WTC11 (cell line): ENCODE measurements around the gene STAM. TPM values are rescaled to one million over a fixed set of nuclear protein-coding genes. Genes with fewer than 3 reads are reported as not detected.

Experiments used
- CDX4 ChIP-seq: fragments of 250-450 bp; sonication (Bioruptor Pico); IDR thresholded peaks from 2 replicates; pipeline ENCODE4 v1.9.0; 2021; ENCODE audit warnings: moderate library complexity, mild to moderate bottlenecking, inconsistent platforms, borderline replicate concordance
- E2F5 ChIP-seq: sonication (generic); formaldehyde crosslinking; IDR thresholded peaks from 2 replicates; pipeline ENCODE4 v1.8.1; 2022; ENCODE audit warnings: mild to moderate bottlenecking, moderate library complexity, missing genetic modification reagents
- FOXK1 ChIP-seq: sonication (generic); formaldehyde crosslinking; IDR thresholded peaks from 2 replicates; pipeline ENCODE4 v1.8.0; 2022; ENCODE audit warnings: mild to moderate bottlenecking, moderate library complexity, missing genetic modification reagents
- FOXP1 ChIP-seq: sonication (generic); formaldehyde crosslinking; IDR thresholded peaks from 2 replicates; pipeline ENCODE4 v1.8.0; 2022; ENCODE audit warnings: missing genetic modification reagents, mild to moderate bottlenecking, moderate library complexity, borderline replicate concordance
- FOXP4 ChIP-seq: sonication (generic); formaldehyde crosslinking; IDR thresholded peaks from 2 replicates; pipeline ENCODE4 v1.8.0; 2022; ENCODE audit warnings: mild to moderate bottlenecking, missing genetic modification reagents
- GTF2I ChIP-seq: fragments of 250-450 bp; sonication (Bioruptor Pico); conservative IDR thresholded peaks from 2 replicates; pipeline ENCODE4 v1.4.0; 2021; ENCODE audit warnings: mild to moderate bottlenecking
- HMGA2 ChIP-seq: fragments of 250-450 bp; sonication (Bioruptor Pico); IDR thresholded peaks from 2 replicates; pipeline ENCODE4 v1.4.0; 2021; ENCODE audit warnings: mild to moderate bottlenecking, moderate library complexity
- IRF1 ChIP-seq: sonication (generic); formaldehyde crosslinking; IDR thresholded peaks from 2 replicates; pipeline ENCODE4 v1.8.0; 2023; ENCODE audit warnings: missing genetic modification reagents
- MLX ChIP-seq: sonication (generic); formaldehyde crosslinking; IDR thresholded peaks from 2 replicates; pipeline ENCODE4 v1.8.1; 2023; ENCODE audit warnings: mild to moderate bottlenecking, missing genetic modification reagents, moderate library complexity
- MXD4 ChIP-seq: fragments of 250-450 bp; sonication (Bioruptor Pico); IDR thresholded peaks from 2 replicates; pipeline ENCODE4 v1.8.0; 2021; ENCODE audit warnings: mild to moderate bottlenecking, moderate library complexity, borderline replicate concordance
- NR2C2 ChIP-seq: sonication (generic); formaldehyde crosslinking; IDR thresholded peaks from 2 replicates; pipeline ENCODE4 v1.8.0; 2022; ENCODE audit warnings: mild to moderate bottlenecking, missing genetic modification reagents
- PRRX2 ChIP-seq: fragments of 250-450 bp; sonication (Bioruptor Pico); IDR thresholded peaks from 2 replicates; pipeline ENCODE4 v1.8.0; 2021; ENCODE audit warnings: mild to moderate bottlenecking
- RELA ChIP-seq: sonication (generic); formaldehyde crosslinking; IDR thresholded peaks from 2 replicates; pipeline ENCODE4 v1.8.1; 2022; ENCODE audit warnings: missing genetic modification reagents, mild to moderate bottlenecking, borderline replicate concordance
- TP53 ChIP-seq: sonication (generic); formaldehyde crosslinking; IDR thresholded peaks from 2 replicates; pipeline ENCODE4 v1.8.1; 2023; ENCODE audit warnings: mild to moderate bottlenecking, missing genetic modification reagents
- ZBTB21 ChIP-seq: sonication (generic); formaldehyde crosslinking; IDR thresholded peaks from 2 replicates; pipeline ENCODE4 v1.8.1; 2023; ENCODE audit warnings: mild to moderate bottlenecking, missing genetic modification reagents, borderline replicate concordance
- ZNF121 ChIP-seq: sonication (generic); formaldehyde crosslinking; IDR thresholded peaks from 2 replicates; pipeline ENCODE4 v1.8.0; 2023; ENCODE audit warnings: missing genetic modification reagents
- ZNF232 ChIP-seq: sonication (generic); formaldehyde crosslinking; IDR thresholded peaks from 2 replicates; pipeline ENCODE4 v1.8.0; 2022; ENCODE audit warnings: mild to moderate bottlenecking, missing genetic modification reagents
- ZNF317 ChIP-seq: sonication (generic); formaldehyde crosslinking; IDR thresholded peaks from 2 replicates; pipeline ENCODE4 v1.8.1; 2023; ENCODE audit warnings: low read depth, mild to moderate bottlenecking, moderate library complexity, missing genetic modification reagents, borderline replicate concordance
- ZNF396 ChIP-seq: fragments of 250-450 bp; sonication (Bioruptor Pico); IDR thresholded peaks from 2 replicates; pipeline ENCODE4 v1.8.0; 2021; ENCODE audit warnings: mild to moderate bottlenecking, moderate library complexity, borderline replicate concordance
- ZNF425 ChIP-seq: fragments of 250-450 bp; sonication (Bioruptor Pico); conservative IDR thresholded peaks from 2 replicates; pipeline ENCODE4 v1.9.0; 2021; ENCODE audit warnings: mild to moderate bottlenecking
- ZNF512 ChIP-seq: sonication (generic); formaldehyde crosslinking; IDR thresholded peaks from 2 replicates; pipeline ENCODE4 v1.8.1; 2022; ENCODE audit warnings: missing genetic modification reagents, borderline replicate concordance
- ZNF532 ChIP-seq: fragments of 250-450 bp; sonication (Bioruptor Pico); IDR thresholded peaks from 2 replicates; pipeline ENCODE4 v1.9.0; 2021; ENCODE audit warnings: mild to moderate bottlenecking, borderline replicate concordance
- ZNF671 ChIP-seq: fragments of 250-450 bp; sonication (Bioruptor Pico); IDR thresholded peaks from 2 replicates; pipeline ENCODE4 v1.8.0; 2021; ENCODE audit warnings: mild to moderate bottlenecking
- total RNA-seq: library from RNA; stranded (reverse); gene quantifications from 3 replicates; pipeline ENCODE4 v1.2.3, GENCODE V29; 2021

STAM gene
- total RNA-seq, 1 experiment from 2014 or later = 24.2 TPM

GRCh38 chr10:17643755-17644484, at the start of gene STAM (continued):
- TF ChIP-seq ZNF532 (CRISPR knock-in tag) (peak; percentile 52; the same call in 1 of the 2 replicates), ZNF317 (CRISPR knock-in tag) (no peak), HMGA2 (no peak), MLX (CRISPR knock-in tag) (no peak), FOXP4 (0 out of 2 replicates have a peak, but pooled peaks have one; percentile 10), ZBTB21 (CRISPR knock-in tag) (0 out of 2 replicates have a peak, but pooled peaks have one; percentile 55), FOXP1 (CRISPR knock-in tag) (no peak), CDX4 (CRISPR knock-in tag) (no peak), PRRX2 (CRISPR knock-in tag) (no peak), E2F5 (CRISPR knock-in tag) (no peak), ZNF671 (no peak), ZNF425 (no peak), RELA (no peak), TP53 (CRISPR knock-in tag) (peak; percentile 47; the same call in 1 of the 2 replicates), GTF2I (no peak), ZNF512 (CRISPR knock-in tag) (no peak), ZNF396 (no peak), ZNF232 (CRISPR knock-in tag) (no peak), ZNF121 (peak; percentile 94), IRF1 (no peak), MXD4 (CRISPR knock-in tag) (no peak), NR2C2 (CRISPR knock-in tag) (no peak), FOXK1 (peak; percentile 81)
